A673 (cell line): ENCODE results near the gene GLRA1. TPM values are rescaled to one million over a fixed set of nuclear protein-coding genes. Genes with fewer than 3 reads are reported as not detected.

Source experiments
- BruUV-seq: library from RNA; stranded (reverse); fragments of 400-500 nt; replicated peaks from 2 replicates; lab custom pipeline; 2021; lab: Mats Ljungman, UMichigan
- CTCF ChIA-PET: fragments of 300-600 bp; sonication (Branson Sonifier 250); formaldehyde crosslinking; loops from one replicate; lab custom pipeline; 2022; ENCODE audit warnings: antibody characterized with exemption; lab: Charles Lee
- POLR2A ChIA-PET: fragments of 300-600 bp; sonication (Branson Sonifier 250); formaldehyde crosslinking; loops from one replicate; lab custom pipeline; 2022; ENCODE audit warnings: antibody characterized with exemption; ENCODE audit not compliant: low non-redundant PET; lab: Charles Lee
- DNase-seq: peaks from one replicate; pipeline ENCODE4 v3.0.0-alpha.2; 2015; ENCODE audit warnings: low spot score
- H3K27ac ChIP-seq: fragments of 200-600 bp; sonication (generic); 2 replicates; pipeline ENCODE4 v1.5.1; 2016; ENCODE audit warnings: mixed run types, low read depth, mild to moderate bottlenecking, mixed read lengths, antibody characterized with exemption, low read length; ENCODE audit not compliant: poor library complexity, severe bottlenecking
- H3K27me3 ChIP-seq: fragments of 200-600 bp; sonication (generic); replicated peaks from 2 replicates; pipeline ENCODE4 v1.6.1; 2017; ENCODE audit warnings: mixed run types, low read depth, mild to moderate bottlenecking, mixed read lengths, antibody characterized with exemption, low read length; ENCODE audit not compliant: insufficient read depth, poor library complexity
- H3K36me3 ChIP-seq: fragments of 200-600 bp; sonication (generic); 2 replicates; pipeline ENCODE4 v1.6.1; 2016; ENCODE audit warnings: mixed run types, mild to moderate bottlenecking, mixed read lengths, antibody characterized with exemption, low read length; ENCODE audit not compliant: insufficient read depth, poor library complexity, severe bottlenecking
- H3K4me1 ChIP-seq: fragments of 200-600 bp; sonication (generic); 2 replicates; pipeline ENCODE4 v1.6.1; 2017; ENCODE audit warnings: mixed run types, mild to moderate bottlenecking, mixed read lengths, antibody characterized with exemption, low read length; ENCODE audit not compliant: insufficient read depth, poor library complexity, severe bottlenecking
- H3K4me3 ChIP-seq: fragments of 200-600 bp; sonication (generic); 2 replicates; pipeline ENCODE4 v1.5.1; 2016; ENCODE audit warnings: low read depth, mixed run types, mild to moderate bottlenecking, mixed read lengths, low read length; ENCODE audit not compliant: poor library complexity, severe bottlenecking
- H3K9me3 ChIP-seq: fragments of 200-600 bp; sonication (generic); 2 replicates; pipeline ENCODE4 v1.6.1; 2016; ENCODE audit warnings: mixed run types, low read depth, mild to moderate bottlenecking, mixed read lengths, antibody characterized with exemption, low read length; ENCODE audit not compliant: poor library complexity, severe bottlenecking
- EZH2 ChIP-seq: fragments of 200-600 bp; sonication (generic); IDR thresholded peaks from 2 replicates; pipeline ENCODE4 v1.6.1; 2017; ENCODE audit warnings: borderline replicate concordance, low read depth, mild to moderate bottlenecking, mixed read lengths, antibody characterized with exemption, low read length; ENCODE audit not compliant: poor library complexity, severe bottlenecking
- intact Hi-C: fragments of 100-400 bp; cut with micrococcal nuclease; formaldehyde crosslinking; loops from one replicate; pipeline ENCODE4 v1.10.0; 2022; ENCODE audit not compliant: unreplicated experiment
- total RNA-seq: library from RNA; stranded (reverse); gene quantifications from 2 replicates; pipeline ENCODE4 v1.2.3, GENCODE V29; 2021
- TF ChIP-seq, protein P1 (sequence below): fragments of 300-800, 200-600 bp; sonication (generic); conservative IDR thresholded peaks from 2 replicates; pipeline ENCODE4 v1.5.1; 2017; ENCODE audit warnings: low read depth, mild to moderate bottlenecking, antibody characterized with exemption, low read length, moderate library complexity, mixed read lengths

The GLRA1 gene
- total RNA-seq, 1 experiment from 2014 or later: not detected

DNA sequence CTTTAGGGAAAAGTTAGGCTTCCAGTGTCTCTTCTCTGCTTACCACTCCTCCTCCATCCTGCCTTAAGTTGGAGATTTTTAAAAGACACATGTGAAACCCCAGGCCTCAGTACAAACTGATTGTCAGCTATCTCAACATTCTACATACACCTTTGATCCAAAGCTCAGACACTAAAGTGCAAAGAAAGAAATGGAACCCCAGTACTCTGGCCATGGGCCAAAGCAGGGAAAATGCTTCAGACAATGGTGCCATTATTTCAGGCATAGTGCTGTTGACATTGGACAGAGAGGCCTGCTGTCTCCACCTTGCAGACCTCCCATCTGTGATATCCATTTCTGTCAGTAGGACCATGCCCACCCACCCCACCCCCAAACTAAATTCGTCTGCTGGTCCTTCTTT, 103.7 kb downstream of the GLRA1 start:
- Histone ChIP-seq H3K4me3 (no peak overlapping the region), H3K27ac (no peak overlapping the region), H3K4me1 (peaks cover 11% of the 10 kb centered on the region), H3K27me3 (no peaks in the 10 kb centered on the region), H3K36me3 (no peaks in the 10 kb centered on the region), H3K9me3 (no peaks in the 10 kb centered on the region)
- no peak for DNase-seq
- POLR2A ChIA-PET: no interaction called here
- CTCF ChIA-PET: no interaction called here
- BruUV-seq: no TSS peak
- no peak for TF ChIP-seq EZH2
- TF ChIP-seq, protein P1, sequence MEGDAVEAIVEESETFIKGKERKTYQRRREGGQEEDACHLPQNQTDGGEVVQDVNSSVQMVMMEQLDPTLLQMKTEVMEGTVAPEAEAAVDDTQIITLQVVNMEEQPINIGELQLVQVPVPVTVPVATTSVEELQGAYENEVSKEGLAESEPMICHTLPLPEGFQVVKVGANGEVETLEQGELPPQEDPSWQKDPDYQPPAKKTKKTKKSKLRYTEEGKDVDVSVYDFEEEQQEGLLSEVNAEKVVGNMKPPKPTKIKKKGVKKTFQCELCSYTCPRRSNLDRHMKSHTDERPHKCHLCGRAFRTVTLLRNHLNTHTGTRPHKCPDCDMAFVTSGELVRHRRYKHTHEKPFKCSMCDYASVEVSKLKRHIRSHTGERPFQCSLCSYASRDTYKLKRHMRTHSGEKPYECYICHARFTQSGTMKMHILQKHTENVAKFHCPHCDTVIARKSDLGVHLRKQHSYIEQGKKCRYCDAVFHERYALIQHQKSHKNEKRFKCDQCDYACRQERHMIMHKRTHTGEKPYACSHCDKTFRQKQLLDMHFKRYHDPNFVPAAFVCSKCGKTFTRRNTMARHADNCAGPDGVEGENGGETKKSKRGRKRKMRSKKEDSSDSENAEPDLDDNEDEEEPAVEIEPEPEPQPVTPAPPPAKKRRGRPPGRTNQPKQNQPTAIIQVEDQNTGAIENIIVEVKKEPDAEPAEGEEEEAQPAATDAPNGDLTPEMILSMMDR: no peak
- intact Hi-C loops: loop anchor here (10.0 kb wide), 1 partner anchor 444 kb away; no protein-coding TSS in a partner anchor

DNA sequence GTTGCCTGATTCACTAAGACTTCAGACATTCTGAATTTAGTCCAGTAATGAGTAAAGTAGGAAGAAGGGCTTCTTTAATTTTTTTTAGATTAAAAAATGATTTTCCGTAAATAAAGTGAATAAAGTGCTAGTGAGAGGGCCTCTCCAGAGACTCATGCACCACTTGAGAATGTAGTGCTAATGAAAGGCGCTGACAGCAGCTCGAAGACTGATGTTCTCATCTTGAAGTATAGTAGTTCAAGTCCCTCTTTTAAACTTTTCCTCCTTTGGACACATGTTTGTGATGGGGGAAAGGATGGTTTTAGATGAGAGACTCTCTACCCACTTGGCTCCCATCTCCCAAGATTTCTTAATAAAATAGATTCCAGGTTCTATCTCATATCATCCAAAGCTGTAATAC, 104.4 kb downstream of the GLRA1 start:
- Histone ChIP-seq H3K4me1 (peaks cover 11% of the 10 kb centered on the region), H3K27me3 (no peaks in the 10 kb centered on the region), H3K4me3 (no peak overlapping the region), H3K27ac (no peak overlapping the region), H3K36me3 (no peaks in the 10 kb centered on the region), H3K9me3 (no peaks in the 10 kb centered on the region)
- ChIA-PET POLR2A (no interaction called here), CTCF (no interaction called here)
- BruUV-seq: no TSS peak
- intact Hi-C loops: loop anchor here (10.0 kb wide), 1 partner anchor 445 kb away; no protein-coding TSS in a partner anchor
- TF ChIP-seq EZH2: no peak
- TF ChIP-seq, protein P1: no peak
- no peak for DNase-seq

DNA sequence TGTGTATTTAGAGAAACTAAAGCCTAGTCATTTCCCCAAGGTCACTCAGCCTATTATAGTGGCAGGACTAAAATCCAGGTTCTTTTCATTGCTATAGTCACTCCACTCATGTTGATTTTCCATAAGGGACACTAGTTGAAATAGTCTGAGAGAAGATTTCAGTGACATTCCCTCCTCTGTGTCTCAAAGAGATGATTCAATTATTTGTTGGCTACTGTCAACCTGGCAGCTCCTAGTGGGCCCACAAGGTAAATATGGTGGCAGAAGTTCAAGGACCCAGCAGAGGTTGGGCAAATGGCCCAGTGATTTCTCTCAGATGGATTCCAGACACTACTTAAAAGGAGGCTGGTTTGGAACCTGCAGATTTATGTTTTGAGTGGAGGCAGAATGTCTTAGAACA, 104.8 kb downstream of the GLRA1 start:
- Histone ChIP-seq H3K27me3 (no peaks in the 10 kb centered on the region), H3K4me1 (peaks cover 11% of the 10 kb centered on the region), H3K4me3 (no peak overlapping the region), H3K36me3 (no peaks in the 10 kb centered on the region), H3K9me3 (no peaks in the 10 kb centered on the region), H3K27ac (no peak overlapping the region)
- intact Hi-C loops: loop anchor here (10.0 kb wide), 1 partner anchor 445 kb away; no protein-coding TSS in a partner anchor
- POLR2A ChIA-PET: no interaction called here
- TF ChIP-seq, protein P1: no peak
- TF ChIP-seq EZH2: no peak
- CTCF ChIA-PET: no interaction called here
- DNase-seq: no peak
- BruUV-seq: no TSS peak
